ENCODE measurements around the gene POLR3G.

POLR3G gene

GRCh38 chr5:90548069-90548593 lies 73.5 kb downstream of the POLR3G start:
- Histone ChIP-seq H3K27ac (ENCODE audit: low read depth, low read length, poor library complexity, severe bottlenecking) (no peak overlapping the region), H4K20me1 (ENCODE audit: insufficient read depth, low read length) (no peaks in the 10 kb centered on the region), H3F3A (ENCODE audit: insufficient read depth, low read length) (no peaks in the 10 kb centered on the region), H3K4me3 (ENCODE audit: low read depth, low read length, poor library complexity, severe bottlenecking) (no peak overlapping the region), H3K9ac (ENCODE audit: low read length) (no peak overlapping the region), H3K79me2 (ENCODE audit: insufficient read depth, low read length) (no peaks in the 10 kb centered on the region), H3K4me2 (ENCODE audit: low read length) (no peak overlapping the region), H3K9me3 (ENCODE audit: low read length) (no peaks in the 10 kb centered on the region), H3K4me1 (ENCODE audit: insufficient read depth, low read length, severe bottlenecking) (no peaks in the 10 kb centered on the region), H3K36me3 (ENCODE audit: insufficient read depth, low read length) (no peaks in the 10 kb centered on the region), H3K27me3 (ENCODE audit: insufficient read depth, low read length) (no peaks in the 10 kb centered on the region), H2AFZ (ENCODE audit: low read length) (no peak overlapping the region), H3K9me2 (ENCODE audit: low read depth, low read length) (no peaks in the 10 kb centered on the region)
- no peak for TF ChIP-seq CTCF (IDR thresholded peaks at IDR 0.05; ENCODE audit: low read length)
- no peak for TF ChIP-seq EZH2 (IDR thresholded peaks at IDR 0.05; ENCODE audit: borderline replicate concordance, low read length)

- H3K9ac ChIP-seq (ENCODE audit: low read length): no peak overlapping the region
- no peaks in the 10 kb centered on the region for H4K20me1 ChIP-seq (ENCODE audit: insufficient read depth, low read length)
- no peak for TF ChIP-seq CTCF (IDR thresholded peaks at IDR 0.05; ENCODE audit: low read length)
- TF ChIP-seq EZH2 (IDR thresholded peaks at IDR 0.05; ENCODE audit: borderline replicate concordance, low read length): no peak
- H3K36me3 ChIP-seq (ENCODE audit: insufficient read depth, low read length): no peaks in the 10 kb centered on the region
- no peak overlapping the region for H3K4me2 ChIP-seq (ENCODE audit: low read length)
- H3K9me2 ChIP-seq (ENCODE audit: low read depth, low read length): no peaks in the 10 kb centered on the region
- H3K4me1 ChIP-seq (ENCODE audit: insufficient read depth, low read length, severe bottlenecking): no peaks in the 10 kb centered on the region
- H3K27me3 ChIP-seq (ENCODE audit: insufficient read depth, low read length): no peaks in the 10 kb centered on the region
- H3K4me3 ChIP-seq (ENCODE audit: low read depth, low read length, poor library complexity, severe bottlenecking): no peak overlapping the region
- no peaks in the 10 kb centered on the region for H3K9me3 ChIP-seq (ENCODE audit: low read length)
- H3F3A ChIP-seq (ENCODE audit: insufficient read depth, low read length): no peaks in the 10 kb centered on the region
- H3K79me2 ChIP-seq (ENCODE audit: insufficient read depth, low read length): no peaks in the 10 kb centered on the region
- no peak overlapping the region for H3K27ac ChIP-seq (ENCODE audit: low read depth, low read length, poor library complexity, severe bottlenecking)
- no peak overlapping the region for H2AFZ ChIP-seq (ENCODE audit: low read length)
Observed at GRCh38 chr5:90549223-90549622, 74.6 kb downstream of the POLR3G start.

- Histone ChIP-seq H4K20me1 (ENCODE audit: insufficient read depth, low read length) (no peaks in the 10 kb centered on the region), H3K4me2 (ENCODE audit: low read length) (no peak overlapping the region), H3K4me3 (ENCODE audit: low read depth, low read length, poor library complexity, severe bottlenecking) (no peak overlapping the region), H3F3A (ENCODE audit: insufficient read depth, low read length) (no peaks in the 10 kb centered on the region), H2AFZ (ENCODE audit: low read length) (no peak overlapping the region), H3K27me3 (ENCODE audit: insufficient read depth, low read length) (no peaks in the 10 kb centered on the region), H3K9me2 (ENCODE audit: low read depth, low read length) (no peaks in the 10 kb centered on the region), H3K4me1 (ENCODE audit: insufficient read depth, low read length, severe bottlenecking) (no peaks in the 10 kb centered on the region), H3K36me3 (ENCODE audit: insufficient read depth, low read length) (no peaks in the 10 kb centered on the region), H3K27ac (ENCODE audit: low read depth, low read length, poor library complexity, severe bottlenecking) (no peak overlapping the region), H3K9me3 (ENCODE audit: low read length) (no peaks in the 10 kb centered on the region), H3K79me2 (ENCODE audit: insufficient read depth, low read length) (no peaks in the 10 kb centered on the region), H3K9ac (ENCODE audit: low read length) (no peak overlapping the region)
- TF ChIP-seq EZH2 (IDR thresholded peaks at IDR 0.05; ENCODE audit: borderline replicate concordance, low read length) (no peak), CTCF (IDR thresholded peaks at IDR 0.05; ENCODE audit: low read length) (no peak)
Observed at GRCh38 chr5:90549729-90550275, 75.1 kb downstream of the POLR3G start.

Measured in OCI-LY1 (cell line).